Osteoblast (primary cell): ENCODE data around the gene MACROH2A1. TPM values are rescaled to one million over a fixed set of nuclear protein-coding genes. Genes with fewer than 3 reads are reported as not detected.

ENCODE experiments used
- DNase-seq: peaks from one replicate; pipeline ENCODE4 v3.0.0; 2011; ENCODE audit warnings: low spot score, mixed read lengths; ENCODE audit not compliant: insufficient read length; ENCODE audit errors: missing footprints
- H2AFZ ChIP-seq: 2 replicates; pipeline ENCODE4 v1.6.0; 2011; ENCODE audit warnings: mild to moderate bottlenecking, low read length
- H3K27ac ChIP-seq: 2 replicates; pipeline ENCODE4 v1.5.1; 2011; ENCODE audit warnings: mild to moderate bottlenecking, low read depth, low read length, moderate library complexity
- H3K27me3 ChIP-seq: 2 replicates; pipeline ENCODE4 v1.6.0; 2012; ENCODE audit warnings: mild to moderate bottlenecking, control low read depth, inconsistent platforms, low read length, moderate library complexity; ENCODE audit not compliant: insufficient read depth
- H3K36me3 ChIP-seq: 2 replicates; pipeline ENCODE4 v1.5.1; 2011; ENCODE audit warnings: mild to moderate bottlenecking, low read length, control low read depth, moderate library complexity; ENCODE audit not compliant: insufficient read depth
- H3K4me1 ChIP-seq: 2 replicates; pipeline ENCODE4 v1.5.1; 2011; ENCODE audit warnings: mild to moderate bottlenecking, low read length, control low read depth, moderate library complexity; ENCODE audit not compliant: insufficient read depth
- H3K4me2 ChIP-seq: 2 replicates; pipeline ENCODE4 v1.6.0; 2011; ENCODE audit warnings: mild to moderate bottlenecking, low read length; ENCODE audit not compliant: insufficient read depth
- H3K4me3 ChIP-seq: fragments of 200-600 bp; sonication (generic); 3 replicates; pipeline ENCODE4 v1.5.1; 2012; ENCODE audit warnings: mild to moderate bottlenecking, low read length, inconsistent platforms; ENCODE audit not compliant: insufficient read depth
- H3K79me2 ChIP-seq: 2 replicates; pipeline ENCODE4 v1.6.0; 2012; ENCODE audit warnings: mild to moderate bottlenecking, low read length, control low read depth, inconsistent platforms; ENCODE audit not compliant: insufficient read depth
- H3K9me3 ChIP-seq: 2 replicates; pipeline ENCODE4 v1.5.1; 2011; ENCODE audit warnings: low read depth, low read length, control low read depth
- H4K20me1 ChIP-seq: 2 replicates; pipeline ENCODE4 v1.6.0; 2012; ENCODE audit warnings: mild to moderate bottlenecking, low read length, control low read depth; ENCODE audit not compliant: insufficient read depth
- CTCF ChIP-seq: IDR thresholded peaks from 2 replicates; pipeline ENCODE4 v1.5.1; 2011; ENCODE audit warnings: mild to moderate bottlenecking, low read depth, low read length, moderate library complexity; ENCODE audit errors: extremely low read depth
- total RNA-seq: library from RNA; depleted of rRNA; stranded (reverse); fragments of >200 nt; gene quantifications from 2 replicates; pipeline ENCODE4 v1.2.3, GENCODE V29; 2012

The MACROH2A1 gene
- total RNA-seq, 1 donor, result 162 TPM

GRCh38 chr5:135329913-135330797 is 68.9 kb downstream of the MACROH2A1 start:
- peaks cover 4% of the 10 kb centered on the region for H4K20me1 ChIP-seq
- H3K4me3 ChIP-seq, result no peak overlapping the region
- no peak for TF ChIP-seq CTCF
- H3K27ac ChIP-seq, result no peak overlapping the region
- peaks cover 14% of the 10 kb centered on the region for H3K36me3 ChIP-seq
- no peaks in the 10 kb centered on the region for H3K9me3 ChIP-seq
- H3K79me2 ChIP-seq, result no peaks in the 10 kb centered on the region
- H3K27me3 ChIP-seq, result no peaks in the 10 kb centered on the region
- peaks cover 11% of the 10 kb centered on the region for H3K4me1 ChIP-seq
- DNase-seq, result no peak
- H2AFZ ChIP-seq, result no peak overlapping the region
- no peak overlapping the region for H3K4me2 ChIP-seq

GRCh38 chr5:135329066-135329912 is 69.7 kb downstream of the MACROH2A1 start:
- no peaks in the 10 kb centered on the region for H3K79me2 ChIP-seq
- no peak overlapping the region for H2AFZ ChIP-seq
- no peak for TF ChIP-seq CTCF
- no peaks in the 10 kb centered on the region for H3K9me3 ChIP-seq
- peaks cover 8% of the 10 kb centered on the region for H3K36me3 ChIP-seq
- H3K4me3 ChIP-seq, result no peak overlapping the region
- no peaks in the 10 kb centered on the region for H4K20me1 ChIP-seq
- H3K27me3 ChIP-seq, result no peaks in the 10 kb centered on the region
- no peak overlapping the region for H3K27ac ChIP-seq
- H3K4me2 ChIP-seq, result no peak overlapping the region
- peaks cover 5% of the 10 kb centered on the region for H3K4me1 ChIP-seq
- no peak for DNase-seq

GRCh38 chr5:135328128-135328687 is 70.8 kb downstream of the MACROH2A1 start:
- no peaks in the 10 kb centered on the region for H3K9me3 ChIP-seq
- TF ChIP-seq CTCF, result no peak
- H3K4me1 ChIP-seq, result no peaks in the 10 kb centered on the region
- H3K4me3 ChIP-seq, result no peak overlapping the region
- H3K79me2 ChIP-seq, result no peaks in the 10 kb centered on the region
- H3K36me3 ChIP-seq, result peaks cover 8% of the 10 kb centered on the region
- no peak for DNase-seq
- no peak overlapping the region for H2AFZ ChIP-seq
- H3K4me2 ChIP-seq, result no peak overlapping the region
- H4K20me1 ChIP-seq, result no peaks in the 10 kb centered on the region
- no peak overlapping the region for H3K27ac ChIP-seq
- no peaks in the 10 kb centered on the region for H3K27me3 ChIP-seq
